ENCODE results near the gene TSNAX. TPM values are rescaled to one million over a fixed set of nuclear protein-coding genes. Genes with fewer than 3 reads are reported as not detected.
"Not testable (repeated sequence)": the region's sequence is repeated elsewhere in the genome, so short reads cannot be mapped to it uniquely, and the experiment has no call there.

The TSNAX gene
- 8.1 TPM for total RNA-seq

- peak; percentile 89 to 95 (median 95) for DNase-seq (ENCODE audit: low read depth in 2 of 3, low spot score in 2 of 3)
These were observed at the start of gene TSNAX for GRCh38 chr1:231528172-231529029. TSS of gene TSNAX (plus strand) at chr1:231528669. CDS start at chr1:231528811, 142 bp downstream.

GRCh38 chr1:231478811-231479210 is 49.7 kb upstream of the TSNAX start:
- no peak for DNase-seq (ENCODE audit: low read depth in 2 of 3, low spot score in 2 of 3)

- DNase-seq (ENCODE audit: low read depth in 2 of 3, low spot score in 2 of 3): no peak
These were observed 48.5 kb upstream of the TSNAX start for GRCh38 chr1:231480008-231480407.

GRCh38 chr1:231481289-231481688 is 47.2 kb upstream of the TSNAX start:
- no peak for DNase-seq (ENCODE audit: low read depth in 2 of 3, low spot score in 2 of 3)

GRCh38 chr1:231485029-231485784 is 43.3 kb upstream of the TSNAX start:
- DNase-seq (ENCODE audit: low read depth in 2 of 3, low spot score in 2 of 3): no peak

GRCh38 chr1:231487019-231487418 is 41.5 kb upstream of the TSNAX start:
- peak in 2 of 3 donors; percentile 16 to 30 for DNase-seq (ENCODE audit: low read depth in 2 of 3, low spot score in 2 of 3)

GRCh38 chr1:231487910-231488309 is 40.6 kb upstream of the TSNAX start:
- no peak for DNase-seq (ENCODE audit: low read depth in 2 of 3, low spot score in 2 of 3)

- peak in 2 of 3 donors; percentile 24 to 40 for DNase-seq (ENCODE audit: low read depth in 2 of 3, low spot score in 2 of 3)
These were observed 34.9 kb upstream of the TSNAX start for GRCh38 chr1:231493421-231494185.

- no peak for DNase-seq (ENCODE audit: low read depth in 2 of 3, low spot score in 2 of 3)
These were observed 33.9 kb upstream of the TSNAX start for GRCh38 chr1:231494439-231495110.

GRCh38 chr1:231497629-231498152 is 30.8 kb upstream of the TSNAX start:
- DNase-seq (ENCODE audit: low read depth in 2 of 3, low spot score in 2 of 3): no peak

- DNase-seq (ENCODE audit: low read depth in 2 of 3, low spot score in 2 of 3): no peak
These were observed 29.2 kb upstream of the TSNAX start for GRCh38 chr1:231499148-231499763.

- DNase-seq (ENCODE audit: low read depth in 2 of 3, low spot score in 2 of 3): no peak
These were observed 27.8 kb upstream of the TSNAX start for GRCh38 chr1:231500666-231501065.

GRCh38 chr1:231503168-231503567 is 25.3 kb upstream of the TSNAX start:
- DNase-seq (ENCODE audit: low read depth in 2 of 3, low spot score in 2 of 3): not testable (repeated sequence)

GRCh38 chr1:231507476-231508355 is 20.8 kb upstream of the TSNAX start:
- no peak for DNase-seq (ENCODE audit: low read depth in 2 of 3, low spot score in 2 of 3)

- peak in 1 of 3 donors; percentile 8 for DNase-seq (ENCODE audit: low read depth in 2 of 3, low spot score in 2 of 3)
These were observed 20.0 kb upstream of the TSNAX start for GRCh38 chr1:231508497-231508896.

- no peak for DNase-seq (ENCODE audit: low read depth in 2 of 3, low spot score in 2 of 3)
These were observed 19.5 kb upstream of the TSNAX start for GRCh38 chr1:231508941-231509340.

GRCh38 chr1:231512147-231512698 is 16.2 kb upstream of the TSNAX start:
- DNase-seq (ENCODE audit: low read depth in 2 of 3, low spot score in 2 of 3): no peak

- DNase-seq (ENCODE audit: low read depth in 2 of 3, low spot score in 2 of 3): peak in 1 of 3 donors; percentile 12
These were observed 12.7 kb upstream of the TSNAX start for GRCh38 chr1:231515748-231516147.

All from hematopoietic multipotent progenitor cell (in vitro differentiated cells).